GM19463 (cell line): ENCODE measurements around the gene SREBF1.

Experiments
- ATAC-seq: cut with Tn5 transposase; IDR thresholded peaks from one replicate; pipeline ENCODE4 v1.9.1; 2021; ENCODE audit warnings: mild to moderate bottlenecking, moderate library complexity; ENCODE audit not compliant: unreplicated experiment

Gene SREBF1

DNA sequence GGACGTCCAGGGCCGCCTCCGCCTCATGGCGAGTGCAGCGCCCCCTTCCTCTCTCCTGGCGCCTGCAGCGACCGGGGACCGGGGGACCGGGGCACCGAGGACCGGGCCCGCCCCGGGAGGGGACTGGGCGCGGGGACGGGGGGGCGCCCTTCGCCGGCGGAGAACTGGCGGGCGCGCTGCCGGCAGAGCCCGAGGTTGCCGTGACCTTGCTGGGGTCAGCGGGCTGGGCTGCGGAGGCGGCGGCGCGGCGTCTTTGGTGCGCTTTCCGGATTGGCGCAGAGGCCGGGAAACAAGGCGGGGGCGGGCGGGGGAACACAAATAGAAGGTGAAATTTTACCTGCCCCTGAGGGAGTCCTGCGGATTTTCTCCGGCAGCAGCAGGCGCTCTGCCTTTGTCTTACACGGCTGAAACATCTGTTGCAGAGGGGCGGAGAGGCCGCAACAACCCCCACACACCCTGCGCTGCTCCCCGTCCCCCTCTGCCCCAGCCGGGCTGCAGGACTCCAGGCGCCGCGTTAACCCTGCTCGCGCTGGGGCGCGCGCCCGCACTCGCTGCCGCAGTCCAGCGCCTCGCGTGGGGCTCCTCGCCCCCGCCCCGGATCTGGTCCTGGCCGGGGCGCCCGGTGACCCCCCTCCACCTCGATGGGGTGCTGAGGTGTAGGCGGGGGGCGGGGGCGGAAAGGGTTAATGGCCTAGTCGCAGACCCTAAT lies 53.5 kb downstream of the SREBF1 start:
- ATAC-seq = no peak

DNA sequence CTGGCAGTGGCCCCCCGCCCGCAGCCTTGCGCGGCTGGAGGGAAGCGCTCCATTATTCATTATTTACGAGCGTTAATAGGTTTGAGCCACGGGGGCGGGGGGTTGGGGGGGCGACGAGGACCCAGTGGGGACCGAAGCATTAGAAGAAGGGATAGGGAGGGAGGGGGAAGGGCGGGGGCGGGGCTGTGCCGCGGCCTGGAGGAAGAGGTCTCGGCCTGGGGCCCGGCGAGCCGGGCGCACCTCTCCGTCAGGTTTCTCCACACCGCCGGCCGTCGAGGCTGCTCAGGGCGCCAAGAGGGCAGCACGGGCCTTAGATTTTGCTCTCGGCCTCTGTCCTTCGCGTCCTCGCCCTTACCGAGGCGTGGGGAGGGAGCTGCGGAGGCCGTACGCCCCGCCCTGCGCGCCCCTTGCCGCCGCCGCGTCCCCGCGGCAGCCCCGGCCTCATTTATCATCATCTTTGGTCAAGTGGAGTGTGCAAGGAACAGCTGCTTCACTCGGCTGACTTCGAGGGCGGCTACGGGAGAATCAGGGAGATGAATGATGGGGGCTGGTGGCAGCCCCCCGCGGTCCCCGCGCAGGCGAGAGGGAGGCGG lies 54.2 kb downstream of the SREBF1 start:
- ATAC-seq = no peak

DNA sequence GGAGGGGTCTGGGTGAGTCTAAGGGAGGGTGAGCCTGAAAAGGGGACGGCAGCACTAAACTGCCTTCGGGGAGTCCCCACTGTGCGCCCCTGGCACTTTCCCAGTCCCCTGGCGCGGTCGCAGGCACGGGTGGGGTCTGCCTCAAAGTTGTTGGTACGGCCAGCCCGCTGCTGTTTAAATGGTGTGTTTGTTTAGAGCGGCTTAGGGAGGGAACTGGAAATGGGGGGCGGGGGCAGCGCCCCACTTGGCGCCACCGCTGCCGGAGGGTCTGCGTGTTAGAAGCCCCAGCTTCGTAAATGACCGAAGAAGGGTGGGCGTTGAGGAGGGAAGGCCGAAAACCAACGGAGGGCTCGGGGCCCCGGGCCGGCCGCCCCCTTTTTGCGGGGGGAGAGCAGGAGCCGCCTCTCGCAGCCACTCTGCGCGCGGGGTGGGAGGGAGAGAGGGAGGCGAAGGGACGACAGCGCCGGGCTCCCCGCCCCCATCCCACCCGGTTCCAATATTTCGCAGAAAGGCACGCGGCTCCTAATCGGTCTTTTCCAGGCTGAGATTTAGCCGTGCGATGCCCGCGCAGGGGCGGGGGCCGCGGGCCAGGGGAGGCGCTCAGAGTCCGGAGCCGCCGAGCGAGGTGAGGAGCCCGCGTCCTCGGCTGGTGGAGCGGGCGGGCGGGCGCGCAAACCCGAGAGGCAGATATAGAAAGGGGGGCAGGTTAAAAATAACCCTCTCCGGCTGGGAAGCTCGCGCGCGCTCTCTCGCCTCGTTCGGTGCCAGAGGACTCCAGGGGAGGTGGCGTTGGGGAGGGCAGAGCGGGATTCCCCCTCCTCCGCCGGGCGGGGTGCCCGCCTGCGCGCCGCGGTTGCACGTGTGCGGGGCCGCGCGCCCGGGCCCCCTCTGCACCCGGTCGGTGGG lies 54.9 kb downstream of the SREBF1 start:
- ATAC-seq = no peak

DNA sequence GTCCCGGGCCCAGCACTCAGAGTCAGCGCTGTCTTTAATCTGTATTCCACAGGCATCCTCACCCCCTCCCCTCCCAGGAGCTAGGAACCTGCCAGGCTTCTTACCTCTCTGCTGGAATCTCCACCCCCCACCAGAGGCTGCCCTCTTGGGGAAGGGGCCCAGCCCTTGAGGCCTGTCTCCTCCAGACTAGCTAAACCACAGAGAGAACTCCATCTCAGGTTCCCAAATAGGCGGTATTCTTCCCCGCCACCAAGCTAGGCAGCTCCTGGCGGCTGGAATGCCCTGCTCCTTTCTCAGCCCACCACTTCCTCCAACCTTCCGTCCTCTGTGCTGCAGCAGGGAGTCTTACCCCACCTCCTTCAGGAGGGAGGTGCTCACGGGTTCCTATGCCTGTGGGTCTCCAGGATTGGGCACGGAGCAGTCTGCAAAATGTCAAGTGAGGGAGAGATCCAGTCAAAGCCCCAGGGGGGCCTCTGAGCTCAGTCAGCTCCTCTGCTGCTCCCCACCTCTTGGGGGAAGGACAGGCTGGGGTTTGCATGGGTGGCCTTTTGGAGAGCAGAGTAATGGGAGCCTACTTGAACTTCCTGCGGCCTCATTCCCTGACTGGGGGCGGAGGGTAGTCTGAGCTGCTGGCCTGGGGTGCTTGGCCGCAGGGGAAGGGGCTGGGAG lies 55.7 kb downstream of the SREBF1 start:
- ATAC-seq = no peak

DNA sequence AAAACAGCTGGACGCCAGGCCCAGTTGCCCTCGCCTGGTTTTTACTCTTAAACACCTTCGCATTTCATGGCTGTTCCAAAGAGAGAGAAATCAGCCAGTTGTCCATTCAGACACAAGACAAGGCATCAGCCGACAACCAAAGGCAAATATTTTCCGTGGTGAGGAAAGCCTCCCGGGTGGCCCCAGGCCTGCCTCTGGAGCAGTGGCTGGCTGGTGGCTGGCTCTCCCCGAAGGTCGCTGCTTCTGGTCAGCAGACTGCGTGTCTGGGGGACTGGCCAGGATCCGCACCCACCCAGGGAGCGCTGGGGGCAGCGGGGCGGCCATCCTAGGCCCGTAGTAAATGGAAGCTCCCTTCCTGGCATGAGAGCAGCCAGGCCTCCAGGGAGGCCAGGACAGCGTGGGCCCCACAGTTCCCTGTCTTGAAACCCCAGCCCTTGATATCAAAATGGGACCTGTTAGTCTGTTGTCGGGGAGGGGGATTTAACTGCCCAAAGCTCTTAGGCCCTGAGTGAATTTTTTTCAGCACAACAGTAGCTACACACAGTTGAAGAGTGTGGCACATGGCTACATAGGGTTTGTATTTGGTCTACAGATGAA lies 57.7 kb downstream of the SREBF1 start:
- no peak for ATAC-seq

DNA sequence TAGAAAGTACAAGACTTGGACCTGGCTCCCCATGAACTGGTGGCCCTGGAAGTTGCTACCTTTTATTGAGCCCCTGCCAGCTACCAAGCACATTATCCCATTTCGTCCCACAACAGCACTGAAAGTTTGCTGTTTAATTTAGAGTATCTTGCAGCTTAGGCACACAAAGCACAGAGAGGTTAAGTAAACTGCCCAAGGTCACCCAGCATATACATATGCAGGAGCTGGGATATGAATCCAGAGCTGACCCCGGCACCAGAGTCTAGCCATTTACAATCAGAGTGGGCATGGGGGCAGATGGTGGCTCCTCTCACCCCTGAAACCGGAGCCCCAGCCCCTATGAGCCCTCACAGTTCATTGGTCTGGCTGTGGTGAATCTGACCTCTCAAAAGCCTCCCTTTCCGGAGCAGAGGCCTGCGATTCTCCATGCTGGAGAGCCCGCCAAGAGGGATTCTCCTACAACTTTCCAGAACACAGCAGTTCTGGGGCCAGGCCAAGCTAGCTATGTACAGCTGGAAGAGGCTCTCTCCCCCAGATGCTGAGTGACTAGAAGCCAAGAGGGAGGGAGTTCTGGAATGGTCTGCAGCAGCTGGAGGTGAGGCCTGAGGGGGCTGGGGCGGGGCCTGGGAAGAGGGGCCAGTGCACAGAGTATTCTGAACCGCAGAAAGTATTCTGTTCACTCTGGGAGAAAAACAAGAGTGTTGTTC lies 58.3 kb downstream of the SREBF1 start:
- no peak for ATAC-seq

DNA sequence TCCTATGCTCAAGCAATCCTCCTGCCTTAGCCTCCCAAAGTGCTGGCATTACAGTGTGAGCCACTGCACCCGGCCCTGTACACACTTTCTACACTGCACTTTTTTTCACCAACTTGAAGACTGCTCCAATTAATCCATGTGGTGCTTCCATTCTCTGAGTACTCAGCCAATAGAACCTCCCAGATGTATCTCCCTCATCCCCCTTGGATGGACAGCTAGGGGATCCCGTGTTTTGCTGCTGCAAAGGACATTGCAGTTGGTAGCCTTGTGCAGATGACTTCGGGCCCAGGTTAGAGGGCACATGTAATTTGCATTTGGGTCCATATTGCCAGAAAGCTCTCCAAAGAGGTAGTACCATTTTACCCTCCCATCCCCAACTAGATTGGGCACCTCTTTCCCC lies 59.9 kb downstream of the SREBF1 start:
- ATAC-seq = no peak

DNA sequence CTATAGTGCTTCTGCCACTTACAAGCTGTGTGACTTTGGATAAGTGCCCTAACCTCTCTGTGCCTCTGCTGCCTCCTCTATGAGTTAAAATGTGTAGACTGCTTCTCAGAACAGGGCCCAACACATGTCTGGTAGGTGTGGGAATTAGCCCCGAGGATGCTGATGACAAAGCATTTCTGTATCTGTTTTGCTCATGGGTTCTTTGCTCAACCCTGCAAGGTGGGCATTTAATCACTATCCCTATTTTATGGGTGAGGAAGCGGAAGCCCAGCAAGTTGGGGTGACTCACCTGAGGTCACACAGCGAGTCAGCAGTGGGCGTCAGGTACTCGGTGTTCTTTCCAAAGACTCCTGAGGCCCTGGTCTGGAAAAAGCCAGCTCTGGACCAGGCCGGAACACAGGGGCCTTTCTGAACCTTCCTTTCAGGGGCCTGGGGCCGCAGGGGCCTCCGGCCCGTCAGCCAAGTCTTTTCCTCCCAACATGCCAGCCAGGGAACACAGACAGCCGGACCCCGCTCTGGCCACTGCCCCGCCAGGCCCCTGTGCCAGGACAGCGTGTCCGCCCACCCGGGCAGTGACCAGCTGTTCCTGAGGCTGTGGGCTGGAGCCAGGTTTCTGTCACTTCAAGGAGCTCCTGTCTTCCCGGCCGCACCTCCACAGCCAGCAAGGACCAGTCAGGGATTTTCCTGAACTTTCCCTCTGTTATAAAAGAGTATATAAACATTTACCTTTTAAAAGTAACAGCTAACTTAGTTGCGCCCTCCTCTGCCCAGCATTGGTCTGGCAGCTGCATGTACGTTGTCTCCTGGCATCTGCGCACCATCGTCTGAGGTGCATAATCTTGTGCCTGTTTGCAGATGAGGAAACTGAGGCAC lies 62.5 kb downstream of the SREBF1 start:
- ATAC-seq = no peak

DNA sequence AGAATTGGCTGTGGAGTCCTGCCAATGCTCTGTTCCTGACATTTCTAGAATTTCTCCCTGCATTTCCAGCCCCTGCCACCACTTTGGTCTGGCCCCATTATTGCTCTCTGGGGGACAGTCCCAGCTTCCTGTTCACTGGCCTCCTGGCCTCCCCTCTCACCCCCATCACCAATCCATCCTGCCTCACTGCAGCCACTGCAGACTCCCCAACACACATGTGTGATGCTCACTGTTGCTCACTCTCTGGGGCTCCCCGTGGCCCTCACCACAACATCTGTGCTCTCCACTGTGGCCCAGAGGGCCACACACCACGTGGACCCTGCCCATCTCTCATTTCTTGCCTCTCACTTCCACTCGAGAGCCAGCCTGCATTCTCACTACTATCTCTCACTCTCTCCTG lies 64.6 kb downstream of the SREBF1 start:
- no peak for ATAC-seq

DNA sequence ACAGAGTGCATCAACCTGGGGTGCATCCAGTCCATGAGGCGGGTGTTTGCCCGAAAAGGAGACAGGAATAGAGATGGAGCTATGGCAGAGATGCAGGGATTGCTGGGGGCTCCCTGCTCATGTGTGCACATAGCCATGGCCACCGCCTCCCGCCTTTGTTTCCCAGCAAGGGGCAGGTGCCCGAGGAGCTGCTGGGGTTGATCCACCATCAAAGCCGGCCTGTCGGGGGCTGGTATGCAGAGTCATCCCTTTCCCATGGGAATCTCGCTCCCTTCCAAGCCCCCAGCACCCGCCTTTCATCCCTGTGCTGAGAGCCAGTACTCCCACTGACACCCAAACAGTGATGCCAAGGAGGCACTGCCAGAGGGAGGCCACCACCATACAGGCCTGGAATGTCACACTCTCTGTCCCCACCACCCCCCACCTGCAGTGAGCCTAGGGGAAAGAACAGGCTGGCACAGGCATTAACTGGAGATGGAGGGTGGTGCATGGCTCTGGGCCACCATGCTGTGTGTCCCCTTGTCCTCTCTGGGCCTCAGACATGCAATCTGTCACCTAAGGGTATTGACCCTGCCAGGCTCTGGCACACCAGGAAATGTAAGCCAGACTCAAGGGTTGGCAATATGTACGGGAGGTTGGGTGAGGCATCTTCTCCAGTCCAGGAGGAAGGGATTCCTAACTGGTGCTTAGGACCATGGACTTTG lies 65.1 kb downstream of the SREBF1 start:
- ATAC-seq = no peak

DNA sequence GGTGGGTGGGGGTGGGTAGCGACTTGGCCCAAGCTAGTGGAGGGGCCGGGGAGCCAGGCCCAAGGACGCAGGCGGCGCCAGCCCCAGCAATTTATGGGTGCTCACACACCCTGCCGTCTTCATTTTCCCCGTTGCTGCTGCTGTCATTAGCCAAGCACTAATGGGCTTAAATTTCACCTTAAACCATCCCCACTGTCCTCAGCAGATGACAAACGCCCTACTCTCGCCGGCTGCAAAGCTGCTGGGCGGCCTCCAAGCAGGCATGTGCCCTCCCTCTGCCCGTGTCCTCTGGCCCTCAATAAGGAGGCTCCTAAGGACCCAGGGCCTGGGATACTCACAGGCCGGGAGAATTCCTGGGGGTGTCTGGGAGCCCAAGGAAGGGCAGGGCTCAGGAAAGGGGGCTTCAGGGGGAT lies 66.1 kb downstream of the SREBF1 start:
- ATAC-seq = no peak

DNA sequence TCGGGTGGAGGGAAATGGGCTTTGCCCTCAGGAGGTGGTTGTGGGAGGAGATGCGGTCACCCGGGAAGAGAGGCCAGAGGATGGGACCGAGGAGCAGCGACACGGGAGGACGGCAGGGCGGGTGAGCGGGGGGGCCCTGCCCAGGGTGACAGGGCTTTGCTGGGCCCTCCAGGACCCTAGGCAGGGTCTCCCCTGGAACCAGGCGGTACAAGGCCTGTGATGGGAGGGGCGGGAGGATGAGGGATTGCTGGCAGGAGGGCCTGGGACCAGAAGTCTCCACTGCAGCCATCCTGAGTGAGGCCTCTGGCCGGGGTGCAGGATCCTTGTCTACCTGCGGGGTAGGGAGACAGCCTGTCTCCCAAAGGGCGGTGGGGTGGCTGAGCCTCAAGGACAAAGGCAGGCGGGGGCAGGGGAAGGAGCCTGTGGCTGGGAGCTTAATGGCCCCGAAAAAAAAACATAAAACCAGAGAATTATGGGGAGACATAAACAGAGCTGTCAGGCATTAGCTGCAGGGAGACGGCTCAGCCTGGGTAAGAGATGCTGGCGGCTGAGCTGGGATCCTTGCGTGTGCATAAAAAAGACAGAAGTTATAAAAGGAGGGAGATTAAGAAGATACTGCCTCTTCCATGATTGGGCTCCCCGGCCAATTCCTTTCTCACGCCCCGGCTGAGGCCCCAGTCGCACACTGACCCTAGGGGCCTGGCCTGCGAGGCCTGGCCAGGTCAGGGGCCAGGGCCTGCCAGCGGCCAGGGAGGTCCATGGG lies 66.7 kb downstream of the SREBF1 start:
- ATAC-seq = no peak

DNA sequence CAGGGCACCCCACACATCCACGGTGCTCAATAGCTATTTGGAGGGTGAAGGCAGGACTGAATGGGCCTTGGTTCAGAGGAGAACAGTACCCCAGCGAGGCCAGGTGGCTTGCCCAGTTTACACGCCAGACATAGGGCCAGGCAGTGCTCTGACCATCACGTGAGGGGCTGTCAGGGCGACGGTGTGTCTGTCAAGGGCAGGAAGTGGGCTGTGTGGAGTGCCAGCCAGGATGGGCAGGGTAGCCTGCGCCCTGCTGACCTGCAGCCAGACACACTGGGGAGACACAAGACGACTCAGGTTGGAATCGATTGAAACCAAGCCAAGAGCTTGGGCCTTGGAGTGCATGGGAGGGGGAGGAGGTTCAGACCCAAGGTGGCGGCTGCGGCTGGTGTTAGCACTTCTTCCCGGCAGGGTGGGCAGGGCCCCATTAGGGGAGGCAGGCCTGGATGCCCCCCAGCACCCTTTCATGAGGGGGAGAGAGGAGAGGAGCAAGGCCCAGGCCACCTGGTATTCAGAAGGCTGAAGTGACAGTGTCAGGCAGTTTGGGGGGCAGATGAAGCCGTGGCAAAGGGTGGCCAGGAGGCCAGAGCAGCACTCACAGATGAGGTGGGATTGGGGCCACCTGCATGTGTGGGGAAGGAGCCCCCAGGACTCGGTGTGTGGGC lies 68.2 kb downstream of the SREBF1 start:
- no peak for ATAC-seq

DNA sequence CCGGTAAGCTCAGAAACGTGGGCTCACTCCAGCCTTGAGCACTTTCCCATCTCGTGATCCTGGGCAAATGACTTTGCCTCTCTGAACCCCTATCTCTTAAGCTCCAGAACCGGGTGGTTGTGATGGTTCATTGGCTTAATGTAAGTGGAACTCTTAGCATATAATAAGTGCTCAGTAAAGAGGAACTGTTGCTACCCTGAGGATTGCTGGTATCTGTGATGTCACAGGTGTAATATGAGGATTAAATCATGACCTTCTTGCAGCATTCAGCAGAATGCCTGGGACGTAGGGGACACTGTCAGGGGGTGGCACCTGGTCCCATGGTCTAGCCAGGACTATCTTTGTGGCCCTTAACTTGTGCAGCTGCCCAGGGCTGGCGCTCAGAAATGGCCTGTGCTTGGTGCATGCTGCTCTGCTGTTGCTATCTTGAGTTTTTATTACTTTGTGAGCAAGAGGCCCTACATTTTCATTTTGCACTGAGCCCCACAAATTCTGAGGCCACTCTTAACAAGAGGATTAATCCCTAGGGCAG lies 68.8 kb downstream of the SREBF1 start:
- no peak for ATAC-seq

DNA sequence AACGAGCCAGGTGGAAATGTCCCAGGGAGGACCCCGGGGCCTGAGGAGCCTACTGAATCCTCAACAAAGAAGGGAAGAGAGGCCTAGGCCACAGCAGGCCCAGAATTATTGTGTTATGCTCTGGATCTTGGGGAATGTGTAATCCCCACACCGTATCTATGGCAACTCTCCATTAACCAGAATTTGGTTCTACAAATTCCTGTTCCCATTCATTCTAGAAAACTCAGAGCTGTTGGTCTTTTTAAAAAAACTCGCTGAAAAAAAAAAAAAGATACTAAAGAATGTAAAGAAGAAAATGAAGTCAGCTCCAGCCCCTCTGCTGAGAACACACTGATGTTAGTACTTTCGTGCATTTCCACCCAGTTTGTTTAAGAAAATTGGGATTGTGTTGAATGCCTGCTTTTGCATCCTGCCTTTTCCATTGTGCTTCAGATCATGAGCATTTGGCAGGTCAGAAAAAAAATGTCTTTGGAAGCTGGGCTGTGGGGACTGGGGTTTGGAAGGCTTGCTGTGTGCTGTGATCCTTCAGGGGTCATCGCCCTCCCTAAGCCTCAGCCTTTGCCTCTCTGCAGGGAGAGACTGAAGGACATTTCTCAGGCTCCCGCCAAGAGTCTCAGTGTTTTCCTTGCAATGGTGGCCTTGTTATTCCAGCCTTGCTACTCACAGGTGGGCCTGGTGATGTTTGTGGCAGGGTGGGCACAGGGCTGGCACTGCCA lies 69.5 kb downstream of the SREBF1 start:
- no peak for ATAC-seq

DNA sequence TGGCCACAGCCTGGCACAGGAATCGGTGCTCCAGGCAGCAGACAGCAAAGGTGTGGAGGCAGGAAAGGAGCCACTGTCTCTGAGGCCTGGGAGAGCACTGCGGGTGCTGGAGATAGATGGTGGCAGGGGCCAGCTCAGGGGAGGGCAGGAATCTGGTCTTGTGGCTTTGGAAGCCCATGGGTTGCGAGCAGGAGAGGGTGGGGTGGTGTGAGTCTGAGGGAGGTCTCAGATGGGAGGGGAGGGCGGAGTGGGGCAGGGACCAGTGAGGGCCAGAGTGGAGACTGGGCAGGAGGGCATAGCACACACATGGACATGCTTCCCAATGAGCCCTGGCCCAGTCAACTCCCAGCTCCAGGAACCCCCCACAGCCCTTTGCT lies 70.1 kb downstream of the SREBF1 start:
- ATAC-seq = no peak
